Stimulated activated CD8-positive, alpha-beta memory T cell treated with anti-CD3 and anti-CD28 coated beads, Interleukin-4, amount 100 ng/mL, for 24 hours (primary cell): Measurements from ENCODE around the gene RUBCNL.
"Not testable (repeated sequence)": the region's sequence is repeated elsewhere in the genome, so short reads cannot be mapped to it uniquely, and the experiment has no call there.

ENCODE experiments used
- DNase-seq: peaks from one replicate; pipeline ENCODE4 v3.0.0-alpha.2; 2020; ENCODE audit warnings: low read depth

Gene RUBCNL

GRCh38 chr13:46387064-46387851, at the start of gene RUBCNL:
RUBCNL (minus strand) TSS chr13:46387252; CDS start chr13:46372475, 14,777 bp downstream.
- DNase-seq = peak; percentile 22

DNA sequence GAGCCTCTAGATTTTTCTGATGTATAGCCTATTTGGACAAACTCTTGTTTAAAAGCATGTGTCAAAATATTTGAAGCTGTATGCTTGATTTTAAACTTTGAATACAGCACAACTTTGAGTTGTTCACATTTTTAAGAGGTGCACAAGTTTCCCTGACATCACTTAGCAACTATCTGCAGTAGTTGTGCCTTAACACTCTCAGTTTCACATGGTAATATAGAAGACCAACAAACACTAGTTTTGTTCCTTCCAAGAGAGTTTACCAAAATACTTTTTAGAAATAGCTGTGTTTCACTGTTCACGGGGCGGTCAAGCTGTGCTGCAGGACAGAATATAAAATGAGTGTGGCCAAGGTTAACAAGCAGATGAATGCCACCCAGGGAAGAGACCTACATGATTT, 42.5 kb upstream of the RUBCNL start:
- not testable (repeated sequence) for DNase-seq

- no peak for DNase-seq
Observed at GRCh38 chr13:46405457-46405856, 18.4 kb upstream of the RUBCNL start.

- no peak for DNase-seq
Observed at GRCh38 chr13:46404733-46405100, 17.7 kb upstream of the RUBCNL start.

DNA sequence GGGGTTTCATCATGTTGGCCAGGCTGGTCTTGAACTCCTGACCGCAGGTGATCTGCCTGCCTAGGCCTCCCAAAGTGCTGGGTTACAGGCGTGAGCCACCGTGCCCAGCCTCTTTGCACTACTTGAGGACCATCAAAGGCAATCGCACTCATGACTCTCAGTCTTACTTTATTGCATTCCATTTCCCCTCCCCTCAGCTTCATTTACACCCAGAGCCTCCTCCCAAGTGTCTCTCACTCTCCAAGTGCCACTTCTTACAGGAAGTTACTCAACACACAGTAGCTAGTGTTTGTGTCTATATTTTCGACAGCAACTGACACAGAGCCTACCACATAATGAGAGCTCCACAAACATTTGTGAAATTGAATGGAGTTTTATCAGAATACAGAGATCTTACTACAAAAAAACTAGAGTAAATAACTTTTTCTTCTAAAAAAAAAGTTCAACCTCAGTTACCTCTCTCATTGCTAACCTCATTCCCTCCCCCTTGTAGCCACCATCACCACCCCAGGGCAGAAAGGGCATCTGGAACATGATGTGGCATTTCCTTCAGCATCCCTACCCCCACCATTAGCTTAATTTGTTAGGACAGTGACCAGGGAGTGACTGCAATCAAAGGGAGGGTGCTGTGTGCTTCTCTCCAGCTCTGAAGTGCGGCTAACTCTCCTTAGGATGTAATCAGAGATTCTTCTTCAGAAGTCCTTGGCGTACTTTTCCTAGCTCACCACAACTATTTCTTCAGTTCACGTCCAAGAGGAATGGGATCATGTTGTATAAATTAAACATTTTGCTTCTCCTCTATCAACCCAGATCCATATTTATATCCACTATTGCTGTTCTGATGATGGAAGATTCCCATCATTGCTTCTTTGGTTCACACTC, 17.0 kb upstream of the RUBCNL start:
- DNase-seq = no peak

- DNase-seq = no peak
Observed at GRCh38 chr13:46402178-46402577, 15.1 kb upstream of the RUBCNL start.

GRCh38 chr13:46401432-46401831, 14.4 kb upstream of the RUBCNL start:
- no peak for DNase-seq

- DNase-seq = no peak
Observed at GRCh38 chr13:46396341-46396740, 9.3 kb upstream of the RUBCNL start.

GRCh38 chr13:46392967-46393366, 5.9 kb upstream of the RUBCNL start:
- DNase-seq = no peak

- DNase-seq = no peak
Observed at GRCh38 chr13:46389457-46390451, 2.7 kb upstream of the RUBCNL start.

- no peak for DNase-seq
Observed at GRCh38 chr13:46388846-46389245, 1.8 kb upstream of the RUBCNL start.

- no peak for DNase-seq
Observed at GRCh38 chr13:46388308-46388707, 1.3 kb upstream of the RUBCNL start.

- no peak for DNase-seq
Observed at GRCh38 chr13:46386392-46387063, 524 bp downstream of the RUBCNL start.

DNA sequence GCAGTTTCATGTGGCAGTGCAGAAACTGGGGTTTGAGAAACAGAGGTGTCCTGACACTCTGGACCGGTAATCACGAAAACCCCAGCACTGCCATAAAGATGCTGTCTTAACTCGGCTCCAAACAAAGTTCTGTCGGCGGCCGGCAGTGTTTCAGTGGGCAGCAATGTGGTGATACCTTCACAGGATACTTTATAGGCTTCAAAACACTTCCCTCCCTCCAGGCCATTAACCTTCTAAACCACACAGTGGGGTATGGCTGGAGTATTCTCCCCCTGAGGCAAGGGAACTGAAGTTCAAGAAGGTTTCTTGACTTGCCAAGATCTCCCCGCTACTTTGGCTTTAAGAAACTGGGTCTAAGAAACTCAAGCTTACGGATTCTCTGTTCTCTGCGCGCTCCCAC, 1.1 kb downstream of the RUBCNL start:
- DNase-seq = no peak

DNA sequence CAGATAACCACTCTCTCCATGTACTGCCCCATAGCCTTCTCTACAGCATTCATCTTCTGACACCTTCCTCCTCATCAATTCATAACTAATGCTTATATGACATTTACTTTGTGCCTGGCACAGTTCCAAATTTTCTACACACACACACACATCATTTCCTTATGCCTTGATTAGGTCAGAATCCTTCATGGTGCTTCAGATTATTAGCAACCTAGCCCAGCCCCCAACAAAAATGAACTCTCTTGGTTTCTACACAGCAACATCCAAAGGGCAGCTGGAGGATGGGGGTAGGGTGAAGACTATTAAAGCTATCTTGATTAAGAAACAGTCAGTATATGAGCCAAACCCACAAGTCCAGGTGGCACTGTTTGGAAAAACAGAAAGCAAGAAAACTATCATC, 3.7 kb downstream of the RUBCNL start:
- no peak for DNase-seq

DNA sequence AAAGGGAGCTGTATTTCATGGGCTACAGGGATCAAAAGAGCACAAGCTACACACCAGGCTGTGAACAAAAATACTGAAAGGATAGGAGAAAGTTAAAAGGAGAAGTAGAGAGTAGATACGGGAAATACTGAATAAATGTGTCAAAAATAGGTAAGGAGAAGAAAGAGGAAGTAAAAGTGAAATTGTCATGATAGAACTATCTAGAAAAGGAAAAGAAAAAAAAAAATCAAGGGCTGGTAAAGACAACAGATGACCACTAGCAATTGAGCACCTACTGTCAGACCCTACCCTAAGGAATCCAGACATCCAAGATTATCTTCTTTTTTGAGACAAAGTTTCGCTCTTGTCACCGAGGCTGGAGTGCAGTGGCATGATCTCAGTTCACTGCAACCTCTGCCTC, 4.8 kb downstream of the RUBCNL start:
- DNase-seq = no peak

- no peak for DNase-seq
Observed at GRCh38 chr13:46380242-46380641, 6.8 kb downstream of the RUBCNL start.

DNA sequence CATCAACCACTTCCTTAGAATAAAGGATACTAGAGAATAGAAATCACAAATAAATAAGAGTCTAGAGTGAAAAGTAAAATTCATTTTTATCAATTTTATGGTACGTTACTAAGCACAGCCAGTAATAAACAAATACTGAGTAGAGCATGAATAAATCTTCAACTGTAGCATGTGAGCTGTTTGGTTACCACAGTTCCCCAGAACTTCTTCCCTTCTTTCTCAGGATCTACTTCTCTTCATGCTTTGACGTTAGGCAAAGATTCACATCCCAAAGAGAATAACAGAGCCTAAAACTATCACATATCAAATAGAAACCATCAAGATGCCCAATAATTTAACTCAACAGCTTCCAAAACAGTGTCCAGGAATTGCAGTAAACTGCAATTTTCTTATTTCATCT, 7.4 kb downstream of the RUBCNL start:
- DNase-seq = no peak

DNA sequence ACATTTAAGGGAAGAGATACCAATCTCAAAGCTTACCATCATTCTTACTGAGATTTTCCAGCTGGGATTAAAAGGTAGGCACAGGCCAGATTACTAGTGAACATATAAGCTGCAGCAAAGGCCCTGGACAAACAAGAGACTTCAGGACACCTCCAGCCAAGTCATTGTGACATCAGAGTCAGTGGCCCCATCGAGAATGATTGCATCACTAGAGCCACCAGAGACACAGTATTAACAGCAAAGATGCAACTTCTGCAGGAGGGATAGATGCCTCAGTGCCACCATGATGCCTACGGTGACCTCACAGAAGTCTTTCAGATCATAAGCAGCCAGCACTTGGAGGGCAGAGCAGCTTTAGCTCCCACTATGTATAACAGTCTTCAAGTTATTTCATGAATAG, 8.6 kb downstream of the RUBCNL start:
- DNase-seq = no peak

DNA sequence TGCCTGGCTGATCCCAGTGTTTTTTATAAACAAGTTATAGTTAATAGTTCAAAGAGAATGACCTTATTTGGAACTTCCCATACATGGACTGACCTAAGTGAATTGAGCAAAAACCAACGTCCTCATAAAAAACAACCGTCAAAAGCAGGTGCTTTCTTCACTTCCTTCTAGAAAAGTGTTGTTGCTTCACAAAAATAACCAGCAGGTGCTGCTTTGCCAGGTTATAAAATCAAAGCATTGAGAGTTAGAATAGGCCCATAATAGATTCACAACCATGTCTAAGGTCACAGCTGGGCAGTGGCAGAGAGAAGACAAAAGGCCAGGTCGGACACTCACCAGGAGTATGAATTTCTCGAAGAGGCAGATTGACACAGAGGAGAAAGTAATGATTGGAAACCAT, 9.5 kb downstream of the RUBCNL start:
- DNase-seq = no peak

DNA sequence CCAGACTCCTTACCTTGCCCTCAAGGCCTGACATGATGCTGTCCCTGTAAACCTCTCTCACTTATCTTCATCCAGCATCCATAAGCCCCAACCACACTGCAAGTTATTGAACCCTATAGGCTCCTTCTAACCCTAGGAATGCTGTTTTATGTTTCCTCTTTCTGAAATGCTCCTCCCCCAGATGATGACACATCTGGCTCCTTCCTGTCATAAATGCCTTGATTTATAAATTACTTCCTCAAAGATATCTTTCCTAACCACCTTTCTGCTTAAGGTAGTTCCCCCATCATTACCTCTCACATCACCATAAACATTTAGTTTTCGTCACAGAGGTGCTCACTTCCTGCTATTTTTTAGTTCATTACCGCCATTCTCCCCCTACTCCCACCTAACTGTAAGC, 12.3 kb downstream of the RUBCNL start:
- no peak for DNase-seq

DNA sequence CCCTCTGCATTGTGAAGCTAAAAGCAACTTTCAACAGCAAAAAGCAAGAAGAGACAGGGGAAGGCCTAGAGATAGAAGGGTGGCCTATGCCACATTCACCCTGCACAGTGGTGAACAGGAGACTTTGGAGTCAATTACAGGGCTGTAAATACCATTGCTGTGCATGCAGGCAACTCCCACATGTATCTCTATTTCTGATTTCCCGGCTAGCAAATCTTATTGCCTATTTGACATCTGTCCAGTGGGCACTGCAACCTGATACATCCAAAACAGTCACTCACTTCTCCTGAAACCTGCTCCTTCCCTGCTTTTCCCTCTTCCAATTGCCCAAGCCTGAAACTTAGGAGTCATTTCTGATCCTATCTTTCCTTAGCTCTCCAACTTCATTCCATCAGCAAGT, 13.4 kb downstream of the RUBCNL start:
- no peak for DNase-seq
